AG04450 (cell line): ENCODE results near the gene IL15RA. TPM values are rescaled to one million over a fixed set of nuclear protein-coding genes. Genes with fewer than 3 reads are reported as not detected.

Experiments used
- CTCF ChIA-PET: fragments of 300-600, 350-600 bp; formaldehyde crosslinking; extraction: SDS; loops from one replicate; lab custom pipeline; 2022; ENCODE audit warnings: antibody characterized with exemption, inconsistent platforms; lab: Charles Lee
- POLR2A ChIA-PET: fragments of 350-600 bp; formaldehyde crosslinking; extraction: SDS; loops from one replicate; lab custom pipeline; 2021; ENCODE audit warnings: antibody characterized with exemption, inconsistent platforms; lab: Yijun Ruan, JAX
- DNase-seq: peaks from one replicate; pipeline ENCODE4 v3.0.0-alpha.2; 2011; ENCODE audit warnings: low read depth, low spot score
- H3K27ac ChIP-seq: one replicate; pipeline ENCODE4 v1.5.1; 2012; ENCODE audit warnings: low read depth, low read length, control low read depth
- H3K27me3 ChIP-seq: one replicate; pipeline ENCODE4 v1.6.0; 2012; ENCODE audit warnings: low read length; ENCODE audit not compliant: control insufficient read depth, insufficient read depth
- H3K4me3 ChIP-seq: 2 replicates; pipeline ENCODE4 v1.5.1; 2011; ENCODE audit warnings: mild to moderate bottlenecking, low read depth, low read length, control low read depth
- H3K9me3 ChIP-seq: 2 replicates; pipeline ENCODE4 v1.5.1; 2012; ENCODE audit warnings: low read length; ENCODE audit not compliant: control insufficient read depth, insufficient read depth
- CTCF ChIP-seq: IDR thresholded peaks from 2 replicates; pipeline ENCODE4 v1.5.1; 2011; ENCODE audit warnings: low read depth, low read length, control low read depth, inconsistent platforms
- polyA plus RNA-seq: library from polyadenylated mRNA; depleted of rRNA; stranded (reverse); fragments of >200 nt; gene quantifications from 2 replicates; pipeline ENCODE4 v1.2.3, GENCODE V29; 2011

IL15RA gene
- polyA plus RNA-seq, 1 experiment: 3.5 TPM

GRCh38 chr10:5906651-5907050, 70.7 kb downstream of the IL15RA start:
- H3K27me3 ChIP-seq: no peaks in the 10 kb centered on the region
- TF ChIP-seq CTCF: no peak
- CTCF ChIA-PET: no interaction called here
- H3K9me3 ChIP-seq: no peaks in the 10 kb centered on the region
- no peak for DNase-seq
- POLR2A ChIA-PET: no interaction called here
- no peak overlapping the region for H3K27ac ChIP-seq
- no peak overlapping the region for H3K4me3 ChIP-seq

GRCh38 chr10:5905854-5906507, 71.4 kb downstream of the IL15RA start:
- H3K4me3 ChIP-seq: no peak overlapping the region
- H3K27ac ChIP-seq: no peak overlapping the region
- H3K27me3 ChIP-seq: no peaks in the 10 kb centered on the region
- DNase-seq: no peak
- TF ChIP-seq CTCF: no peak
- ChIA-PET CTCF (no interaction called here), POLR2A (no interaction called here)
- H3K9me3 ChIP-seq: no peaks in the 10 kb centered on the region

- DNase-seq: no peak
- ChIA-PET POLR2A (no interaction called here), CTCF (no interaction called here)
- H3K9me3 ChIP-seq: no peaks in the 10 kb centered on the region
- H3K27ac ChIP-seq: no peak overlapping the region
- H3K27me3 ChIP-seq: no peaks in the 10 kb centered on the region
- H3K4me3 ChIP-seq: no peak overlapping the region
- no peak for TF ChIP-seq CTCF
Measured at GRCh38 chr10:5904227-5904626, 73.1 kb downstream of the IL15RA start.

- no peak for DNase-seq
- POLR2A ChIA-PET: no interaction called here
Measured at GRCh38 chr10:5903563-5903962, 73.8 kb downstream of the IL15RA start.

More at GRCh38 chr10:5903563-5903962, 73.8 kb downstream of the IL15RA start:
- H3K9me3 ChIP-seq: no peaks in the 10 kb centered on the region
- H3K27me3 ChIP-seq: no peaks in the 10 kb centered on the region
- TF ChIP-seq CTCF: no peak
- no peak overlapping the region for H3K4me3 ChIP-seq
- CTCF ChIA-PET: no interaction called here
- H3K27ac ChIP-seq: no peak overlapping the region
